SK-N-MC (cell line): ENCODE measurements around the gene PTPN14.

Experiments used
- EZH2 ChIP-seq: fragments of 200-600 bp; sonication (generic); IDR thresholded peaks from one replicate; pipeline ENCODE4 v1.6.1; 2017; ENCODE audit warnings: antibody characterized with exemption
- FOXP2 ChIP-seq: optimal IDR thresholded peaks from 2 replicates; pipeline ENCODE3; 2011; ENCODE audit warnings: mild to moderate bottlenecking, moderate library complexity; ENCODE audit not compliant: insufficient read depth; ENCODE audit errors: extremely low read length, control extremely low read depth
- POLR2AphosphoS5 ChIP-seq: IDR thresholded peaks from 2 replicates; pipeline ENCODE4 v1.6.1; 2012; ENCODE audit warnings: mild to moderate bottlenecking, low read depth, low read length, borderline replicate concordance

GRCh38 chr1:214586621-214587020, 35.2 kb upstream of the PTPN14 start:
- no peak for TF ChIP-seq POLR2AphosphoS5
- TF ChIP-seq EZH2 = no peak
- TF ChIP-seq FOXP2 = no peak
